ENCODE measurements around the gene ATG16L2. TPM values are rescaled to one million over a fixed set of nuclear protein-coding genes. Genes with fewer than 3 reads are reported as not detected.

ATG16L2 gene
- total RNA-seq, 6 experiments from 2014 or later = 8.6 to 23.8 (median 15.4) TPM

DNA sequence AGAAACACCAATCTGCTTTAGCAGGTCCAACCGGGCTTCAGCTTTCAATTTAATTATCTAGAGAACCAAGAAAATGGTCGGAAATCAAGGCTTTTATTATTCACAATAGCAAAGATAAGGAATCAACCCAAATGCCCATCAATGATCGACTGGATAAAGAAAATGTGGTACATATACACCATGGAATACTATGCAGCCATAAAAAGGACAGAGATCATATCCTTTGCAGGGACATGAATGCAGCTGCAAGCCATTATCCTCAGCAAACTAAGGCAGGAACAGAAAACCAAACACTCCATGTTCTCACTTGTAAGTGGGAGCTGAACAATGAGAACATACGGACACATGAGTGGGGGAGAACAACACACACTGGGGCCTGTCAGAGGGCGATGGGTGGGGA, 53.8 kb downstream of the ATG16L2 start:
- no peak for TF ChIP-seq POLR2A (IDR thresholded peaks at IDR 0.05)
- TF ChIP-seq CTCF (IDR thresholded peaks at IDR 0.05) = no peak
- ATAC-seq = no peak
- H3K4me3 ChIP-seq = no peak overlapping the region
- H3K27ac ChIP-seq = no peak overlapping the region
- peaks cover 0 to 4% (median 0%) of the 10 kb centered on the region in 4 donors for H3K36me3 ChIP-seq
- no peaks in the 10 kb centered on the region for H3K27me3 ChIP-seq
- H3K9me3 ChIP-seq = no peaks in the 10 kb centered on the region
- intact Hi-C loops (cut with DNase I) = no loop called here
- WGBS (ENCODE audit: insufficient coverage, low coverage, low lambda C conversion rate, missing lambda C conversion rate) = 91% methylated on average over 4 of the region's 5 CpGs
- DNase-seq = no peak
- no peaks in the 10 kb centered on the region for H3K4me1 ChIP-seq

DNA sequence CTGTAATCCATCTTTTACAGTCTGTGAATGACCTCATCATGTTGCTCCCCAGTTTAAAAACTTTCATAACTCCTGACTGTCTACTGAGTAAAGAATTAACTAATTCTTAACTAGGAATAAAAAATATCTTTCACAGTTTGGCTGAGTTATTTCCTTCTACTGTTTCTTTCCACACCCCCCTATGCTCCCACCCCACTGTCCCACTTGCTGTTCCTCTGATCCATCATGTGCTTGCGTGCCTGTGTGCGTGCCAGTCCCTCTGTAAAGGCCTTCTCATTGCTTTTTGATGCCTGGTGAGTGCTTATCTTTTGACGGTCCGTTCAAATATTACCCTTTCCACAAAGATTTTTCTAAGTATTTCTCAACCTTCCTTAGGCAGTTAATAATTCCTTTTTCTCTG, 55.6 kb downstream of the ATG16L2 start:
- no peak for ATAC-seq
- WGBS (ENCODE audit: insufficient coverage, low coverage, low lambda C conversion rate, missing lambda C conversion rate) = 52% methylated on average over 4 of the region's 4 CpGs
- Histone ChIP-seq H3K27me3 (no peaks in the 10 kb centered on the region), H3K9me3 (no peaks in the 10 kb centered on the region), H3K36me3 (peaks cover 0 to 4% (median 0%) of the 10 kb centered on the region in 4 donors), H3K4me3 (no peak overlapping the region), H3K27ac (no peak overlapping the region), H3K4me1 (no peaks in the 10 kb centered on the region)
- no peak for DNase-seq
- intact Hi-C loops (cut with DNase I) = no loop called here
- no peak for TF ChIP-seq POLR2A (IDR thresholded peaks at IDR 0.05)
- no peak for TF ChIP-seq CTCF (IDR thresholded peaks at IDR 0.05)

DNA sequence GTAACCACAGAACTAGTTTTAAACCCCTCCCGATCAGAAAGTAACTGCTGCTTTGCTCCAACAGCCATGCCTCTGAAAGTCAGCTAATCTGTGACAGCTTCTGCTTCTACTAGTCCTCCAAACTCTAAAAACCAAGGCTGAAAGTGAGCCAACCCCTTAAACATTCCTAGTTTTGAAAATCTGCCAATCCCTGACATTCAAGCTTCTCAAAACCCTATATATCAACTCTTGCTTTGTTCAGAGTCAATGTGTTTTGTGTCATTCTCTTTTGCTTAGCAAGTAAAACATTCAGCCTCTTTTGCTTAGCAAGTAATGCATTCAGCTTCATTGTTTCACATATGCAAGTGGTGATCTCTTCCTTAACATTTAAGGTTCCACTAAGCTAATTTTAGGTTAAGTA, 56.9 kb downstream of the ATG16L2 start:
- H3K9me3 ChIP-seq = no peaks in the 10 kb centered on the region
- 91% methylated on average over 1 of the region's 1 CpG for WGBS (ENCODE audit: insufficient coverage, low coverage, low lambda C conversion rate, missing lambda C conversion rate)
- no peaks in the 10 kb centered on the region for H3K4me1 ChIP-seq
- ATAC-seq (no peak), DNase-seq (no peak)
- no peak overlapping the region for H3K27ac ChIP-seq
- intact Hi-C loops (cut with DNase I) = no loop called here
- no peak overlapping the region for H3K4me3 ChIP-seq
- peaks cover 0 to 4% (median 0%) of the 10 kb centered on the region in 4 donors for H3K36me3 ChIP-seq
- TF ChIP-seq CTCF (IDR thresholded peaks at IDR 0.05) = no peak
- no peak for TF ChIP-seq POLR2A (IDR thresholded peaks at IDR 0.05)
- no peaks in the 10 kb centered on the region for H3K27me3 ChIP-seq

- H3K27me3 ChIP-seq = no peaks in the 10 kb centered on the region
- intact Hi-C loops (cut with DNase I) = no loop called here
- TF ChIP-seq CTCF (IDR thresholded peaks at IDR 0.05) (no peak), POLR2A (IDR thresholded peaks at IDR 0.05) (no peak)
- WGBS (ENCODE audit: insufficient coverage, low coverage, low lambda C conversion rate, missing lambda C conversion rate) = 82% methylated on average over 1 of the region's 1 CpG
- no peak for ATAC-seq
- no peak overlapping the region for H3K27ac ChIP-seq
- no peaks in the 10 kb centered on the region for H3K4me1 ChIP-seq
- DNase-seq = no peak
- peaks cover 0 to 4% (median 0%) of the 10 kb centered on the region in 4 donors for H3K36me3 ChIP-seq
- H3K9me3 ChIP-seq = no peaks in the 10 kb centered on the region
- no peak overlapping the region for H3K4me3 ChIP-seq
Measured at GRCh38 chr11:72872012-72872411, 57.8 kb downstream of the ATG16L2 start.

- Histone ChIP-seq H3K4me3 (no peak overlapping the region), H3K9me3 (no peaks in the 10 kb centered on the region), H3K36me3 (no peaks in the 10 kb centered on the region), H3K27me3 (no peaks in the 10 kb centered on the region), H3K27ac (no peak overlapping the region), H3K4me1 (no peaks in the 10 kb centered on the region)
- no peak for TF ChIP-seq POLR2A (IDR thresholded peaks at IDR 0.05)
- no peak for TF ChIP-seq CTCF (IDR thresholded peaks at IDR 0.05)
- DNase-seq (no peak), ATAC-seq (no peak)
- intact Hi-C loops (cut with DNase I) = no loop called here
- 100% methylated on average over 1 of the region's 1 CpG for WGBS (ENCODE audit: insufficient coverage, low coverage, low lambda C conversion rate, missing lambda C conversion rate)
Measured at GRCh38 chr11:72875736-72876135, 61.5 kb downstream of the ATG16L2 start.
